WTC11 (cell line): ENCODE measurements around the gene IRAG1. TPM values are rescaled to one million over a fixed set of nuclear protein-coding genes. Genes with fewer than 3 reads are reported as not detected.

ENCODE experiments used
- ATAC-seq: fragments of 200-7000 bp; cut with Tn5 transposase; 2 replicates; pipeline ENCODE4 v1.10.0; 2021; ENCODE audit warnings: mild to moderate bottlenecking, moderate library complexity
- CTCF ChIA-PET: fragments of 300-600 bp; sonication (Branson Sonifier 250); formaldehyde crosslinking; loops from one replicate; lab custom pipeline; 2021; ENCODE audit warnings: antibody characterized with exemption; lab: Charles Lee
- POLR2A ChIA-PET: fragments of 350-600 bp; sonication (Branson Sonifier 250); formaldehyde crosslinking; loops from one replicate; lab custom pipeline; 2021; ENCODE audit warnings: antibody characterized with exemption; lab: Charles Lee
- DNase-seq: peaks from one replicate; pipeline ENCODE4 v3.0.0; 2021; ENCODE audit warnings: low spot score
- H3K27ac Mint-ChIP-seq: 2 replicates; pipeline ENCODE4 v1.8.0; 2021; ENCODE audit warnings: mixed read lengths
- H3K27me3 Mint-ChIP-seq: 2 replicates; pipeline ENCODE4 v1.8.0; 2021; ENCODE audit warnings: low read depth, mild to moderate bottlenecking, moderate library complexity, mixed read lengths
- H3K36me3 Mint-ChIP-seq: 2 replicates; pipeline ENCODE4 v1.8.0; 2021; ENCODE audit warnings: mixed read lengths
- H3K4me1 Mint-ChIP-seq: 2 replicates; pipeline ENCODE4 v1.8.0; 2022; ENCODE audit warnings: mixed read lengths
- H3K4me3 Mint-ChIP-seq: 2 replicates; pipeline ENCODE4 v1.8.0; 2021; ENCODE audit warnings: mild to moderate bottlenecking, moderate library complexity, mixed read lengths
- H3K9me3 Mint-ChIP-seq: 2 replicates; pipeline ENCODE4 v1.8.0; 2021; ENCODE audit warnings: mixed read lengths
- ATF1 ChIP-seq: sonication (generic); formaldehyde crosslinking; IDR thresholded peaks from 2 replicates; pipeline ENCODE4 v1.8.1; 2023; ENCODE audit warnings: mild to moderate bottlenecking, moderate library complexity, missing genetic modification reagents
- CREB1 ChIP-seq: sonication (generic); formaldehyde crosslinking; IDR thresholded peaks from 2 replicates; pipeline ENCODE4 v1.8.0; 2023; ENCODE audit warnings: mild to moderate bottlenecking, missing genetic modification reagents
- ESRRA ChIP-seq: sonication (generic); formaldehyde crosslinking; IDR thresholded peaks from 2 replicates; pipeline ENCODE4 v1.8.1; 2022; ENCODE audit warnings: mild to moderate bottlenecking, missing genetic modification reagents, borderline replicate concordance
- KAT7 ChIP-seq: sonication (generic); formaldehyde crosslinking; IDR thresholded peaks from 2 replicates; pipeline ENCODE4 v1.8.1; 2023; ENCODE audit warnings: missing genetic modification reagents, mild to moderate bottlenecking, borderline replicate concordance
- MXD4 ChIP-seq: fragments of 250-450 bp; sonication (Bioruptor Pico); IDR thresholded peaks from 2 replicates; pipeline ENCODE4 v1.8.0; 2021; ENCODE audit warnings: mild to moderate bottlenecking, moderate library complexity, borderline replicate concordance
- MYBL2 ChIP-seq: sonication (generic); formaldehyde crosslinking; IDR thresholded peaks from 2 replicates; pipeline ENCODE4 v1.8.1; 2023; ENCODE audit warnings: mild to moderate bottlenecking, moderate library complexity, missing genetic modification reagents
- NFE2L1 ChIP-seq: sonication (generic); formaldehyde crosslinking; IDR thresholded peaks from 2 replicates; pipeline ENCODE4 v1.8.1; 2023; ENCODE audit warnings: missing genetic modification reagents
- NFYB ChIP-seq: sonication (generic); formaldehyde crosslinking; conservative IDR thresholded peaks from 2 replicates; pipeline ENCODE4 v1.8.0; 2022; ENCODE audit warnings: low read depth, missing genetic modification reagents
- PRRX2 ChIP-seq: fragments of 250-450 bp; sonication (Bioruptor Pico); IDR thresholded peaks from 2 replicates; pipeline ENCODE4 v1.8.0; 2021; ENCODE audit warnings: mild to moderate bottlenecking
- RELA ChIP-seq: sonication (generic); formaldehyde crosslinking; IDR thresholded peaks from 2 replicates; pipeline ENCODE4 v1.8.1; 2022; ENCODE audit warnings: missing genetic modification reagents, mild to moderate bottlenecking, borderline replicate concordance
- TEAD4 ChIP-seq: sonication (generic); formaldehyde crosslinking; IDR thresholded peaks from 2 replicates; pipeline ENCODE4 v1.8.0; 2022; ENCODE audit warnings: mild to moderate bottlenecking, missing genetic modification reagents
- ZNF121 ChIP-seq: sonication (generic); formaldehyde crosslinking; IDR thresholded peaks from 2 replicates; pipeline ENCODE4 v1.8.0; 2023; ENCODE audit warnings: missing genetic modification reagents
- ZNF232 ChIP-seq: sonication (generic); formaldehyde crosslinking; IDR thresholded peaks from 2 replicates; pipeline ENCODE4 v1.8.0; 2022; ENCODE audit warnings: mild to moderate bottlenecking, missing genetic modification reagents
- ZNF416 ChIP-seq: fragments of 250-450 bp; sonication (Bioruptor Pico); IDR thresholded peaks from 2 replicates; pipeline ENCODE4 v1.9.0; 2021; ENCODE audit warnings: mild to moderate bottlenecking, inconsistent platforms
- ZNF423 ChIP-seq: fragments of 250-450 bp; sonication (Bioruptor Pico); IDR thresholded peaks from 2 replicates; pipeline ENCODE4 v2.1.2; 2022; ENCODE audit warnings: mild to moderate bottlenecking, moderate library complexity
- total RNA-seq: library from RNA; stranded (reverse); gene quantifications from 3 replicates; pipeline ENCODE4 v1.2.3, GENCODE V29; 2021
- TF ChIP-seq, protein P1 (sequence below): sonication (generic); formaldehyde crosslinking; IDR thresholded peaks from 2 replicates; pipeline ENCODE4 v1.8.1; 2023; ENCODE audit warnings: mild to moderate bottlenecking, moderate library complexity, missing genetic modification reagents
- TF ChIP-seq, protein P2 (sequence below): sonication (generic); formaldehyde crosslinking; IDR thresholded peaks from 2 replicates; pipeline ENCODE4 v1.8.1; 2022; ENCODE audit warnings: mild to moderate bottlenecking, moderate library complexity, missing genetic modification reagents
- TF ChIP-seq, protein P3 (sequence below): fragments of 250-450 bp; sonication (Bioruptor Pico); IDR thresholded peaks from 2 replicates; pipeline ENCODE4 v1.8.0; 2021; ENCODE audit warnings: mild to moderate bottlenecking
- TF ChIP-seq, protein P4 (sequence below): sonication (generic); formaldehyde crosslinking; IDR thresholded peaks from 2 replicates; pipeline ENCODE4 v1.8.0; 2022; ENCODE audit warnings: missing genetic modification reagents
- TF ChIP-seq, protein P5 (sequence below): sonication (generic); formaldehyde crosslinking; IDR thresholded peaks from 2 replicates; pipeline ENCODE4 v1.8.1; 2023; ENCODE audit warnings: mild to moderate bottlenecking, missing genetic modification reagents, moderate library complexity
- TF ChIP-seq, protein P6 (sequence below): sonication (generic); formaldehyde crosslinking; conservative IDR thresholded peaks from 2 replicates; pipeline ENCODE4 v1.8.1; 2023; ENCODE audit warnings: mild to moderate bottlenecking, low read depth, missing genetic modification reagents, moderate library complexity
- TF ChIP-seq, protein P7 (sequence below): fragments of 250-450 bp; sonication (Bioruptor Pico); IDR thresholded peaks from 2 replicates; pipeline ENCODE4 v1.9.0; 2021; ENCODE audit warnings: mild to moderate bottlenecking, borderline replicate concordance

Gene IRAG1
- total RNA-seq, 1 experiment from 2014 or later: 2.8 TPM

DNA sequence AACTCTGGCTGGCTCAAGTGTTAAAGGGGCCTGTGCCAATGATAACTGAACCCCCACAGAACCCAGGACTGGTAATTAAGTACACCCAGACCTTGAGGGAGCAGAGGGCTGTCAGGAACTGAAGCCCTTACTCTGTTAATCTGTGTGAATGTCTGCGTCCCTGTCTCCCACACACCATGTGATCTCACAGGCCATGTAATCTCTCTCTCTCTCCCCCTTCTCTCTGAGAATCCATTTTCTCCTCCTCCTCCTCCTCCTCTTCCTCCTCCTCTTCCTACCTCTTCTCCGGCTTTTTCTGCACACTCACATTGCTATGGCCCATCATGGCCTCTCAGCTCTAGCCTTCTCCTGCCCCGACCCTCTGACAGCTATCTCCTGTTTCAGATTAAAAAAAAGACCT is 14.6 kb upstream of the IRAG1 start:
- TF ChIP-seq NFE2L1 (CRISPR knock-in tag) (no peak), ATF1 (CRISPR knock-in tag) (no peak), TEAD4 (CRISPR knock-in tag) (no peak), PRRX2 (no peak), KAT7 (CRISPR knock-in tag) (no peak), ZNF423 (no peak), ESRRA (CRISPR knock-in tag) (no peak), CREB1 (no peak), ZNF416 (CRISPR knock-in tag) (no peak), RELA (CRISPR knock-in tag) (no peak), ZNF121 (CRISPR knock-in tag) (no peak)
- TF ChIP-seq, protein P1, sequence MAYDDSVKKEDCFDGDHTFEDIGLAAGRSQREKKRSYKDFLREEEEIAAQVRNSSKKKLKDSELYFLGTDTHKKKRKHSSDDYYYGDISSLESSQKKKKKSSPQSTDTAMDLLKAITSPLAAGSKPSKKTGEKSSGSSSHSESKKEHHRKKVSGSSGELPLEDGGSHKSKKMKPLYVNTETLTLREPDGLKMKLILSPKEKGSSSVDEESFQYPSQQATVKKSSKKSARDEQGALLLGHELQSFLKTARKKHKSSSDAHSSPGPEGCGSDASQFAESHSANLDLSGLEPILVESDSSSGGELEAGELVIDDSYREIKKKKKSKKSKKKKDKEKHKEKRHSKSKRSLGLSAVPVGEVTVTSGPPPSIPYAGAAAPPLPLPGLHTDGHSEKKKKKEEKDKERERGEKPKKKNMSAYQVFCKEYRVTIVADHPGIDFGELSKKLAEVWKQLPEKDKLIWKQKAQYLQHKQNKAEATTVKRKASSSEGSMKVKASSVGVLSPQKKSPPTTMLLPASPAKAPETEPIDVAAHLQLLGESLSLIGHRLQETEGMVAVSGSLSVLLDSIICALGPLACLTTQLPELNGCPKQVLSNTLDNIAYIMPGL: no peak
- TF ChIP-seq, protein P2, sequence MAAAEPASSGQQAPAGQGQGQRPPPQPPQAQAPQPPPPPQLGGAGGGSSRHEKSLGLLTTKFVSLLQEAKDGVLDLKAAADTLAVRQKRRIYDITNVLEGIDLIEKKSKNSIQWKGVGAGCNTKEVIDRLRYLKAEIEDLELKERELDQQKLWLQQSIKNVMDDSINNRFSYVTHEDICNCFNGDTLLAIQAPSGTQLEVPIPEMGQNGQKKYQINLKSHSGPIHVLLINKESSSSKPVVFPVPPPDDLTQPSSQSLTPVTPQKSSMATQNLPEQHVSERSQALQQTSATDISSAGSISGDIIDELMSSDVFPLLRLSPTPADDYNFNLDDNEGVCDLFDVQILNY: no peak
- TF ChIP-seq, protein P3, sequence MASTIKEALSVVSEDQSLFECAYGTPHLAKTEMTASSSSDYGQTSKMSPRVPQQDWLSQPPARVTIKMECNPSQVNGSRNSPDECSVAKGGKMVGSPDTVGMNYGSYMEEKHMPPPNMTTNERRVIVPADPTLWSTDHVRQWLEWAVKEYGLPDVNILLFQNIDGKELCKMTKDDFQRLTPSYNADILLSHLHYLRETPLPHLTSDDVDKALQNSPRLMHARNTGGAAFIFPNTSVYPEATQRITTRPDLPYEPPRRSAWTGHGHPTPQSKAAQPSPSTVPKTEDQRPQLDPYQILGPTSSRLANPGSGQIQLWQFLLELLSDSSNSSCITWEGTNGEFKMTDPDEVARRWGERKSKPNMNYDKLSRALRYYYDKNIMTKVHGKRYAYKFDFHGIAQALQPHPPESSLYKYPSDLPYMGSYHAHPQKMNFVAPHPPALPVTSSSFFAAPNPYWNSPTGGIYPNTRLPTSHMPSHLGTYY: no peak
- CTCF ChIA-PET: interaction anchor here (0.9 to 1.7 kb wide), 3 partner anchors 15 to 168 kb away, joined by 3 to 6 read pairs (median 3); partner anchors contain the start of genes IRAG1 and RNF141

DNA sequence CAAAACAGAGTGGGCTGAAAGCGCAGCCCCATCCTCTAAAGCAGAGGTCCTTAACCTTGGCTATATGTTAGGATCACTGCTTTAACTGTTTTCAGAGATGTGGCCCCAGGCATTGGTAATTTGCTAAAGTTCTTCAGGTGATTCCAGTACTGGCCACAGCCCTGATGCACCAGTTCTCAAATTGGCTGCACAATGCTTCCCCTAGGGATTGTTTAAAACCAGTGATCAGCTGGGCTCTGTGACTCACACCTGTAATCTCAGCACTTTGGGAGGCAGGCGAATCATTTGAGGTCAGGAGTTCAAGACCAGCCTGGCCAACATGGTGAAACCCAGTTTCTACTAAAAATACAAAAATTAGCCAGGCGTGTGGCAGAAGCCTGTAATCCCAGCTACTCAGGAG is 8.4 kb upstream of the IRAG1 start:
- POLR2A ChIA-PET: no interaction called here
- no peak overlapping the region for H3K4me3 Mint-ChIP-seq
- H3K36me3 Mint-ChIP-seq: peaks cover 16% of the 10 kb centered on the region
- peaks cover 4% of the 10 kb centered on the region; the same call in 1 of the 2 replicates for H3K27me3 Mint-ChIP-seq
- no peak for DNase-seq
- CTCF ChIA-PET: no interaction called here
- H3K27ac Mint-ChIP-seq: no peak overlapping the region
- ATAC-seq: no peak
- peaks cover 22% of the 10 kb centered on the region for H3K9me3 Mint-ChIP-seq
- peaks cover 2% of the 10 kb centered on the region; the same call in 1 of the 2 replicates for H3K4me1 Mint-ChIP-seq
- TF ChIP-seq, protein P4, sequence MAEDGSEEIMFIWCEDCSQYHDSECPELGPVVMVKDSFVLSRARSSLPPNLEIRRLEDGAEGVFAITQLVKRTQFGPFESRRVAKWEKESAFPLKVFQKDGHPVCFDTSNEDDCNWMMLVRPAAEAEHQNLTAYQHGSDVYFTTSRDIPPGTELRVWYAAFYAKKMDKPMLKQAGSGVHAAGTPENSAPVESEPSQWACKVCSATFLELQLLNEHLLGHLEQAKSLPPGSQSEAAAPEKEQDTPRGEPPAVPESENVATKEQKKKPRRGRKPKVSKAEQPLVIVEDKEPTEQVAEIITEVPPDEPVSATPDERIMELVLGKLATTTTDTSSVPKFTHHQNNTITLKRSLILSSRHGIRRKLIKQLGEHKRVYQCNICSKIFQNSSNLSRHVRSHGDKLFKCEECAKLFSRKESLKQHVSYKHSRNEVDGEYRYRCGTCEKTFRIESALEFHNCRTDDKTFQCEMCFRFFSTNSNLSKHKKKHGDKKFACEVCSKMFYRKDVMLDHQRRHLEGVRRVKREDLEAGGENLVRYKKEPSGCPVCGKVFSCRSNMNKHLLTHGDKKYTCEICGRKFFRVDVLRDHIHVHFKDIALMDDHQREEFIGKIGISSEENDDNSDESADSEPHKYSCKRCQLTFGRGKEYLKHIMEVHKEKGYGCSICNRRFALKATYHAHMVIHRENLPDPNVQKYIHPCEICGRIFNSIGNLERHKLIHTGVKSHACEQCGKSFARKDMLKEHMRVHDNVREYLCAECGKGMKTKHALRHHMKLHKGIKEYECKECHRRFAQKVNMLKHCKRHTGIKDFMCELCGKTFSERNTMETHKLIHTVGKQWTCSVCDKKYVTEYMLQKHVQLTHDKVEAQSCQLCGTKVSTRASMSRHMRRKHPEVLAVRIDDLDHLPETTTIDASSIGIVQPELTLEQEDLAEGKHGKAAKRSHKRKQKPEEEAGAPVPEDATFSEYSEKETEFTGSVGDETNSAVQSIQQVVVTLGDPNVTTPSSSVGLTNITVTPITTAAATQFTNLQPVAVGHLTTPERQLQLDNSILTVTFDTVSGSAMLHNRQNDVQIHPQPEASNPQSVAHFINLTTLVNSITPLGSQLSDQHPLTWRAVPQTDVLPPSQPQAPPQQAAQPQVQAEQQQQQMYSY (CRISPR knock-in tag): no peak
- TF ChIP-seq, protein P5, sequence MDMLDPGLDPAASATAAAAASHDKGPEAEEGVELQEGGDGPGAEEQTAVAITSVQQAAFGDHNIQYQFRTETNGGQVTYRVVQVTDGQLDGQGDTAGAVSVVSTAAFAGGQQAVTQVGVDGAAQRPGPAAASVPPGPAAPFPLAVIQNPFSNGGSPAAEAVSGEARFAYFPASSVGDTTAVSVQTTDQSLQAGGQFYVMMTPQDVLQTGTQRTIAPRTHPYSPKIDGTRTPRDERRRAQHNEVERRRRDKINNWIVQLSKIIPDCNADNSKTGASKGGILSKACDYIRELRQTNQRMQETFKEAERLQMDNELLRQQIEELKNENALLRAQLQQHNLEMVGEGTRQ: no peak
- TF ChIP-seq ZNF232 (CRISPR knock-in tag) (no peak), MXD4 (CRISPR knock-in tag) (no peak), NFYB (CRISPR knock-in tag) (no peak), MYBL2 (CRISPR knock-in tag) (no peak)
- TF ChIP-seq, protein P6, sequence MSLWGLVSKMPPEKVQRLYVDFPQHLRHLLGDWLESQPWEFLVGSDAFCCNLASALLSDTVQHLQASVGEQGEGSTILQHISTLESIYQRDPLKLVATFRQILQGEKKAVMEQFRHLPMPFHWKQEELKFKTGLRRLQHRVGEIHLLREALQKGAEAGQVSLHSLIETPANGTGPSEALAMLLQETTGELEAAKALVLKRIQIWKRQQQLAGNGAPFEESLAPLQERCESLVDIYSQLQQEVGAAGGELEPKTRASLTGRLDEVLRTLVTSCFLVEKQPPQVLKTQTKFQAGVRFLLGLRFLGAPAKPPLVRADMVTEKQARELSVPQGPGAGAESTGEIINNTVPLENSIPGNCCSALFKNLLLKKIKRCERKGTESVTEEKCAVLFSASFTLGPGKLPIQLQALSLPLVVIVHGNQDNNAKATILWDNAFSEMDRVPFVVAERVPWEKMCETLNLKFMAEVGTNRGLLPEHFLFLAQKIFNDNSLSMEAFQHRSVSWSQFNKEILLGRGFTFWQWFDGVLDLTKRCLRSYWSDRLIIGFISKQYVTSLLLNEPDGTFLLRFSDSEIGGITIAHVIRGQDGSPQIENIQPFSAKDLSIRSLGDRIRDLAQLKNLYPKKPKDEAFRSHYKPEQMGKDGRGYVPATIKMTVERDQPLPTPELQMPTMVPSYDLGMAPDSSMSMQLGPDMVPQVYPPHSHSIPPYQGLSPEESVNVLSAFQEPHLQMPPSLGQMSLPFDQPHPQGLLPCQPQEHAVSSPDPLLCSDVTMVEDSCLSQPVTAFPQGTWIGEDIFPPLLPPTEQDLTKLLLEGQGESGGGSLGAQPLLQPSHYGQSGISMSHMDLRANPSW: no peak
- TF ChIP-seq, protein P7, sequence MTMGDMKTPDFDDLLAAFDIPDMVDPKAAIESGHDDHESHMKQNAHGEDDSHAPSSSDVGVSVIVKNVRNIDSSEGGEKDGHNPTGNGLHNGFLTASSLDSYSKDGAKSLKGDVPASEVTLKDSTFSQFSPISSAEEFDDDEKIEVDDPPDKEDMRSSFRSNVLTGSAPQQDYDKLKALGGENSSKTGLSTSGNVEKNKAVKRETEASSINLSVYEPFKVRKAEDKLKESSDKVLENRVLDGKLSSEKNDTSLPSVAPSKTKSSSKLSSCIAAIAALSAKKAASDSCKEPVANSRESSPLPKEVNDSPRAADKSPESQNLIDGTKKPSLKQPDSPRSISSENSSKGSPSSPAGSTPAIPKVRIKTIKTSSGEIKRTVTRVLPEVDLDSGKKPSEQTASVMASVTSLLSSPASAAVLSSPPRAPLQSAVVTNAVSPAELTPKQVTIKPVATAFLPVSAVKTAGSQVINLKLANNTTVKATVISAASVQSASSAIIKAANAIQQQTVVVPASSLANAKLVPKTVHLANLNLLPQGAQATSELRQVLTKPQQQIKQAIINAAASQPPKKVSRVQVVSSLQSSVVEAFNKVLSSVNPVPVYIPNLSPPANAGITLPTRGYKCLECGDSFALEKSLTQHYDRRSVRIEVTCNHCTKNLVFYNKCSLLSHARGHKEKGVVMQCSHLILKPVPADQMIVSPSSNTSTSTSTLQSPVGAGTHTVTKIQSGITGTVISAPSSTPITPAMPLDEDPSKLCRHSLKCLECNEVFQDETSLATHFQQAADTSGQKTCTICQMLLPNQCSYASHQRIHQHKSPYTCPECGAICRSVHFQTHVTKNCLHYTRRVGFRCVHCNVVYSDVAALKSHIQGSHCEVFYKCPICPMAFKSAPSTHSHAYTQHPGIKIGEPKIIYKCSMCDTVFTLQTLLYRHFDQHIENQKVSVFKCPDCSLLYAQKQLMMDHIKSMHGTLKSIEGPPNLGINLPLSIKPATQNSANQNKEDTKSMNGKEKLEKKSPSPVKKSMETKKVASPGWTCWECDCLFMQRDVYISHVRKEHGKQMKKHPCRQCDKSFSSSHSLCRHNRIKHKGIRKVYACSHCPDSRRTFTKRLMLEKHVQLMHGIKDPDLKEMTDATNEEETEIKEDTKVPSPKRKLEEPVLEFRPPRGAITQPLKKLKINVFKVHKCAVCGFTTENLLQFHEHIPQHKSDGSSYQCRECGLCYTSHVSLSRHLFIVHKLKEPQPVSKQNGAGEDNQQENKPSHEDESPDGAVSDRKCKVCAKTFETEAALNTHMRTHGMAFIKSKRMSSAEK: no peak

More for the DNA sequence above, 14.6 kb upstream of the IRAG1 start:
- Mint-ChIP-seq H3K4me3 (no peak overlapping the region), H3K9me3 (no peaks in the 10 kb centered on the region), H3K4me1 (peaks cover 2% of the 10 kb centered on the region; the same call in 1 of the 2 replicates), H3K27me3 (no peaks in the 10 kb centered on the region), H3K27ac (no peak overlapping the region), H3K36me3 (no peaks in the 10 kb centered on the region)
- POLR2A ChIA-PET: no interaction called here
- DNase-seq: no peak
- ATAC-seq: no peak
